GM23248 (cell line): ENCODE data around the gene NCK1.

Experiments
- EZH2 ChIP-seq: fragments of 200-600 bp; sonication (generic); IDR thresholded peaks from 2 replicates; pipeline ENCODE4 v1.6.1; 2018; ENCODE audit warnings: antibody characterized with exemption, mild to moderate bottlenecking; ENCODE audit not compliant: insufficient read depth, poor library complexity, severe bottlenecking
- EZH2phosphoT487 ChIP-seq: fragments of 200-600 bp; sonication (generic); IDR thresholded peaks from 2 replicates; pipeline ENCODE4 v1.6.1; 2018; ENCODE audit warnings: antibody characterized with exemption, moderate library complexity, mild to moderate bottlenecking, low read depth; ENCODE audit not compliant: insufficient read depth

DNA sequence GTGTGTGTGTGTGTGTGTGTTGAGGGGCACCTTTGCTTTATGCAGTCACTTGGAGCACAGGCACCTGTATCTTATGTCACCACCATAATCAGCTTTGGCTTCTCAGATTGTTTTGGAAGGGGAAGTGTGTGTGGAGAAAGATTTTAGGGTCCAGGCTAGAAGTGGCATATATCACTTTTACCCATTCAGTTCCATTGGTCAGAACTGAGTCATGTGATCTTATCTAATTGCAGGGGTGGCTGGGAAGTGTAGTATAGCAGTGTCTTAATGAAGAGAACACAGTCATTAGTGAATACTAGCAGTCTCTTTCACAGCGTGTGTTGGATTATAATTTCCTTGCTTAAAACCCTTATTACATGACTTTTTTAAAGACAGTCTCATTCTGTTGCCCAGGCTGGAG is 20.6 kb downstream of the NCK1 start:
- TF ChIP-seq EZH2phosphoT487 (no peak), EZH2 (no peak)
